Endothelial cell of umbilical vein (primary cell): ENCODE measurements around the gene ANKDD1B. TPM values are rescaled to one million over a fixed set of nuclear protein-coding genes. Genes with fewer than 3 reads are reported as not detected.

Experiments
- BruUV-seq: library from RNA; stranded (reverse); fragments of 400-500 nt; replicated peaks from 2 replicates; lab custom pipeline; 2021; lab: Mats Ljungman, UMichigan
- CTCF ChIA-PET: fragments of 300-600, 350-600 bp; sonication (Branson Sonifier 250); formaldehyde crosslinking; loops from one replicate; lab custom pipeline; 2021; ENCODE audit warnings: antibody characterized with exemption, inconsistent platforms; lab: Charles Lee
- POLR2A ChIA-PET: fragments of 300-600, 350-600 bp; sonication (Branson Sonifier 250); formaldehyde crosslinking; loops from one replicate; lab custom pipeline; 2021; ENCODE audit warnings: antibody characterized with exemption, inconsistent platforms; lab: Charles Lee
- DNase-seq: peaks from one replicate; pipeline ENCODE4 v3.0.0-alpha.2; 2011; ENCODE audit warnings: low read depth, low spot score
- FAIRE-seq: peaks from 2 replicates; lab custom pipeline; 2011; peaks lifted over from hg19 to GRCh38; lab: Jason Lieb, UNC
- H2AFZ ChIP-seq: 2 replicates; pipeline ENCODE4 v1.6.0; 2012; ENCODE audit warnings: low read depth, low read length, control low read depth, inconsistent platforms
- H3K27ac ChIP-seq: 2 replicates; pipeline ENCODE4 v1.5.1; 2011; ENCODE audit warnings: low read depth, mild to moderate bottlenecking, control low read depth, low read length, moderate library complexity; ENCODE audit not compliant: insufficient read depth
- H3K27me3 ChIP-seq, 2 experiments: 2 replicates each; pipeline versions ENCODE4 v1.6.0 to v1.6.1; 2011; ENCODE audit warnings: low read length in 2 of 2, mixed read lengths in 1 of 2; ENCODE audit not compliant: control insufficient read depth in 2 of 2, insufficient read depth in 2 of 2
- H3K36me3 ChIP-seq, 2 experiments: 2 replicates in 1 of 2; 3 replicates in 1 of 2; pipeline ENCODE4 v1.5.1; 2011; ENCODE audit warnings: low read length in 2 of 2, mild to moderate bottlenecking in 1 of 2, moderate library complexity in 1 of 2; ENCODE audit not compliant: control insufficient read depth in 2 of 2, insufficient read depth in 2 of 2; ENCODE audit errors: extremely low read depth in 1 of 2
- H3K4me1 ChIP-seq: 3 replicates; pipeline ENCODE4 v1.5.1; 2011; ENCODE audit warnings: mild to moderate bottlenecking, low read length; ENCODE audit not compliant: control insufficient read depth, insufficient read depth; ENCODE audit errors: extremely low read depth
- H3K4me2 ChIP-seq: 2 replicates; pipeline ENCODE4 v1.6.1; 2011; ENCODE audit warnings: low read length, control low read depth, mixed read lengths; ENCODE audit not compliant: insufficient read depth
- H3K4me3 ChIP-seq, 3 experiments: fragments of 200-600 bp in 1 of 3; sonication (generic), shearing (Covaris generic) in 1 of 3; replicated peaks in 1 of 3; 2 replicates each; pipeline ENCODE4 v1.5.1; 2011 to 2016; ENCODE audit warnings: control low read depth in 3 of 3, low read length in 3 of 3, mild to moderate bottlenecking in 2 of 3, inconsistent platforms in 1 of 3, low read depth in 1 of 3, moderate library complexity in 1 of 3; ENCODE audit not compliant: insufficient read depth in 1 of 3
- H3K79me2 ChIP-seq: 2 replicates; pipeline ENCODE4 v1.6.0; 2012; ENCODE audit warnings: low read length, inconsistent platforms; ENCODE audit not compliant: control insufficient read depth, insufficient read depth
- H3K9ac ChIP-seq: replicated peaks from 2 replicates; pipeline ENCODE3; 2011; ENCODE audit warnings: low read length, control low read depth; ENCODE audit not compliant: insufficient read depth; ENCODE audit errors: extremely low read depth
- H3K9me1 ChIP-seq: replicated peaks from 3 replicates; pipeline ENCODE4 v1.6.0; 2011; ENCODE audit warnings: mild to moderate bottlenecking, low read length; ENCODE audit not compliant: control insufficient read depth, insufficient read depth; ENCODE audit errors: extremely low read depth
- H3K9me3 ChIP-seq: replicated peaks from 2 replicates; pipeline ENCODE4 v1.5.1; 2012; ENCODE audit warnings: low read length, inconsistent platforms; ENCODE audit not compliant: control insufficient read depth, insufficient read depth
- H4K20me1 ChIP-seq: replicated peaks from 2 replicates; pipeline ENCODE3; 2011; ENCODE audit warnings: mild to moderate bottlenecking, low read length; ENCODE audit not compliant: control insufficient read depth, insufficient read depth; ENCODE audit errors: extremely low read depth
- EZH2 ChIP-seq: IDR thresholded peaks from 2 replicates; pipeline ENCODE4 v1.6.1; 2012; ENCODE audit warnings: borderline replicate concordance, low read depth, mild to moderate bottlenecking, moderate library complexity, low read length, inconsistent platforms; ENCODE audit not compliant: severe bottlenecking
- FOS ChIP-seq: IDR thresholded peaks from 2 replicates; pipeline ENCODE4 v1.6.1; 2011; ENCODE audit warnings: mild to moderate bottlenecking, low read length, moderate library complexity, borderline replicate concordance; ENCODE audit not compliant: insufficient read depth
- GATA2 ChIP-seq: IDR thresholded peaks from 2 replicates; pipeline ENCODE4 v1.7.0; 2011; ENCODE audit warnings: low read depth, mild to moderate bottlenecking, moderate library complexity, mixed read lengths, low read length; ENCODE audit not compliant: insufficient read length, insufficient read depth
- JUN ChIP-seq: IDR thresholded peaks from 2 replicates; pipeline ENCODE4 v1.6.1; 2011; ENCODE audit warnings: borderline replicate concordance, low read depth; ENCODE audit not compliant: insufficient read length, insufficient read depth
- MYC ChIP-seq: IDR thresholded peaks from one replicate; pipeline ENCODE4 v1.6.1; 2011; ENCODE audit warnings: mild to moderate bottlenecking, low read depth, low read length
- POLR2A ChIP-seq: IDR thresholded peaks from 2 replicates; pipeline ENCODE4 v1.6.1; 2012; ENCODE audit warnings: low read depth, mild to moderate bottlenecking, control low read depth, low read length
- POLR2AphosphoS5 ChIP-seq: IDR thresholded peaks from 2 replicates; pipeline ENCODE4 v1.6.1; 2012; ENCODE audit warnings: low read depth, mild to moderate bottlenecking, control low read depth, low read length, moderate library complexity; ENCODE audit not compliant: insufficient read depth
- dilution Hi-C: fragments of 300-500 bp; cut with MboI; formaldehyde crosslinking; loops from one replicate; pipeline ENCODE4 v1.15.0; 2019; ENCODE audit warnings: low sequenced_read_pairs; ENCODE audit not compliant: extremely low pct_ligation_motif_present
- intact Hi-C: fragments of 100-400 bp; cut with micrococcal nuclease; formaldehyde crosslinking; loops from one replicate; pipeline ENCODE4 v1.10.0; 2022
- polyA plus RNA-seq, 4 experiments: library from polyadenylated mRNA; depleted of rRNA in 3 of 4; stranded (reverse) in 3 of 4; unstranded in 1 of 4; fragments of >200 nt; gene quantifications; 2 replicates each; pipeline versions ENCODE4 v1.2.1 to v1.2.3, GENCODE V29; 2011 to 2012; ENCODE audit warnings: missing spikeins in 1 of 4
- total RNA-seq: library from RNA; stranded (reverse); gene quantifications from 2 replicates; pipeline ENCODE4 v1.2.3, GENCODE V29; 2021
- TF ChIP-seq, protein P1 (sequence below), 2 donors: IDR thresholded peaks; 1 replicate in 1 of 2; 2 replicates in 1 of 2; pipeline ENCODE4 v1.5.1; 2011; ENCODE audit warnings: low read length in 2 of 2, mild to moderate bottlenecking in 2 of 2, moderate library complexity in 2 of 2, control low read depth in 1 of 2, inconsistent platforms in 1 of 2, low read depth in 1 of 2; ENCODE audit not compliant: insufficient read depth in 1 of 2; ENCODE audit errors: extremely low read depth in 1 of 2
- TF ChIP-seq, protein P2 (sequence below): IDR thresholded peaks from 2 replicates; pipeline ENCODE4 v1.6.1; 2011; ENCODE audit not compliant: insufficient read depth, insufficient read length

ANKDD1B gene
- total and polyA plus RNA-seq, 2 donors (not counting 3 experiments of a cell fraction or from before 2014, with no cell fraction given), result 0.15 to 0.71 TPM

- Histone ChIP-seq H4K20me1 (no peaks in the 10 kb centered on the region), H3K9me3 (no peaks in the 10 kb centered on the region), H3K27me3 (no peaks in the 10 kb centered on the region), H3K9me1 (no peaks in the 10 kb centered on the region), H3K27ac (no peak overlapping the region), H3K9ac (no peak overlapping the region), H3K4me1 (peaks cover 4% of the 10 kb centered on the region), H3K4me3 (no peak overlapping the region), H3K79me2 (no peaks in the 10 kb centered on the region), H2AFZ (no peak overlapping the region), H3K4me2 (no peak overlapping the region), H3K36me3 (peaks cover 0 to 7% of the 10 kb centered on the region in 2 experiments)
- ChIA-PET CTCF (interaction anchor here (1.2 kb wide), 1 partner anchor 79 kb away, joined by 3 read pairs; no protein-coding TSS in a partner anchor), POLR2A (no interaction called here)
- BruUV-seq, result no TSS peak
- TF ChIP-seq, protein P1, sequence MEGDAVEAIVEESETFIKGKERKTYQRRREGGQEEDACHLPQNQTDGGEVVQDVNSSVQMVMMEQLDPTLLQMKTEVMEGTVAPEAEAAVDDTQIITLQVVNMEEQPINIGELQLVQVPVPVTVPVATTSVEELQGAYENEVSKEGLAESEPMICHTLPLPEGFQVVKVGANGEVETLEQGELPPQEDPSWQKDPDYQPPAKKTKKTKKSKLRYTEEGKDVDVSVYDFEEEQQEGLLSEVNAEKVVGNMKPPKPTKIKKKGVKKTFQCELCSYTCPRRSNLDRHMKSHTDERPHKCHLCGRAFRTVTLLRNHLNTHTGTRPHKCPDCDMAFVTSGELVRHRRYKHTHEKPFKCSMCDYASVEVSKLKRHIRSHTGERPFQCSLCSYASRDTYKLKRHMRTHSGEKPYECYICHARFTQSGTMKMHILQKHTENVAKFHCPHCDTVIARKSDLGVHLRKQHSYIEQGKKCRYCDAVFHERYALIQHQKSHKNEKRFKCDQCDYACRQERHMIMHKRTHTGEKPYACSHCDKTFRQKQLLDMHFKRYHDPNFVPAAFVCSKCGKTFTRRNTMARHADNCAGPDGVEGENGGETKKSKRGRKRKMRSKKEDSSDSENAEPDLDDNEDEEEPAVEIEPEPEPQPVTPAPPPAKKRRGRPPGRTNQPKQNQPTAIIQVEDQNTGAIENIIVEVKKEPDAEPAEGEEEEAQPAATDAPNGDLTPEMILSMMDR (IDR thresholded peaks at IDR 0.05; ENCODE audit: extremely low read depth in 1 of 2, insufficient read depth in 1 of 2, low read depth in 1 of 2, low read length in 2 of 2), result no peak
- TF ChIP-seq JUN (no peak), POLR2A (no peak), FOS (no peak), EZH2 (no peak), POLR2AphosphoS5 (no peak), MYC (no peak), GATA2 (no peak)
- TF ChIP-seq, protein P2, sequence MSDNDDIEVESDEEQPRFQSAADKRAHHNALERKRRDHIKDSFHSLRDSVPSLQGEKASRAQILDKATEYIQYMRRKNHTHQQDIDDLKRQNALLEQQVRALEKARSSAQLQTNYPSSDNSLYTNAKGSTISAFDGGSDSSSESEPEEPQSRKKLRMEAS, result no peak
- dilution Hi-C loops, result no loop called here
- DNase-seq, result no peak
- no peak for FAIRE-seq
- intact Hi-C loops, result loop anchor here (10.0 kb wide), 1 partner anchor 367 kb away; the partner anchor contains the start of gene ANKRD31
Measured at GRCh38 chr5:75601567-75601966, 9.7 kb upstream of the ANKDD1B start.
